ENCODE data around the gene NDRG2. TPM values are rescaled to one million over a fixed set of nuclear protein-coding genes. Genes with fewer than 3 reads are reported as not detected.

Gene NDRG2
- total and polyA plus RNA-seq, 9 of the 15 experiments (the other 6 are each of a cell fraction or from before 2014, with no cell fraction given) = 10.1 to 105 (median 41.0) TPM

DNA sequence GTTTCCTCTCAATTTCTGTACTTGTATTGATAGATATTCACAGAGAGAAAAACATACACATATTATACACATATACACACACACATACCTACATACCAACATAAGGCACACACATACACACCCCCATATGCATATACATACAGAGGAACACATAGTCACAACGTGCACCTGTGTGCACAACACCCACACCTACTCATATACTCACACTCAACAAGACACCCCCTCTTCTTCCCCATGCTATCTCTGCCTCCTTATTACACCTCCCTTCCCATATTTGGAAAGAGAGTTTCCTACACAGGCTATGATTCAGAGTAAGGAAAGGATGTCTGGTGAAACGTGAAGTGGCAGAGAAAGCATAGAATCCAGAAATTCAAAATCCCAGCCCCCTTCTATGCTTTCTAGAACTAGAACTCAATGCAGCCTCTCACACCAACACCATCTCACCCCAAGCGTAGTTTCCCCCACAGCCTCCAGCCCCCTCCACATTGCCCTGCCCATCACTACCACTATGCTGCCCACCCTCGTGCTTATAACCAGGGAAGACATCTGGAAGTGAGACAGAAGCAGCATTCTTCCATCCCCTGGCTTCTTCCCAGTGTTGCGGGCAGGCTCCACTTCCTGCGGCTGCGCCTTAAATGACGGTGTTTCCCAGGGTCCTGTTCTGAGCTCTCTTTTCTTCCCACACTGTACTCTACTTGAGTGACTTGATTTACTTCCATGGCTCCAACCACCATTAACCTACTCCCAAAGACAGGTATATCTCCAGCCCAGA lies 35.2 kb upstream of the NDRG2 start (continued):
- TF ChIP-seq, protein P1, sequence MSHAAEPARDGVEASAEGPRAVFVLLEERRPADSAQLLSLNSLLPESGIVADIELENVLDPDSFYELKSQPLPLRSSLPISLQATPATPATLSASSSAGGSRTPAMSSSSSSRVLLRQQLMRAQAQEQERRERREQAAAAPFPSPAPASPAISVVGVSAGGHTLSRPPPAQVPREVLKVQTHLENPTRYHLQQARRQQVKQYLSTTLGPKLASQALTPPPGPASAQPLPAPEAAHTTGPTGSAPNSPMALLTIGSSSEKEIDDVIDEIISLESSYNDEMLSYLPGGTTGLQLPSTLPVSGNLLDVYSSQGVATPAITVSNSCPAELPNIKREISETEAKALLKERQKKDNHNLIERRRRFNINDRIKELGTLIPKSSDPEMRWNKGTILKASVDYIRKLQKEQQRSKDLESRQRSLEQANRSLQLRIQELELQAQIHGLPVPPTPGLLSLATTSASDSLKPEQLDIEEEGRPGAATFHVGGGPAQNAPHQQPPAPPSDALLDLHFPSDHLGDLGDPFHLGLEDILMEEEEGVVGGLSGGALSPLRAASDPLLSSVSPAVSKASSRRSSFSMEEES (CRISPR knock-in tag; IDR thresholded peaks at IDR 0.05) = no peak

DNA sequence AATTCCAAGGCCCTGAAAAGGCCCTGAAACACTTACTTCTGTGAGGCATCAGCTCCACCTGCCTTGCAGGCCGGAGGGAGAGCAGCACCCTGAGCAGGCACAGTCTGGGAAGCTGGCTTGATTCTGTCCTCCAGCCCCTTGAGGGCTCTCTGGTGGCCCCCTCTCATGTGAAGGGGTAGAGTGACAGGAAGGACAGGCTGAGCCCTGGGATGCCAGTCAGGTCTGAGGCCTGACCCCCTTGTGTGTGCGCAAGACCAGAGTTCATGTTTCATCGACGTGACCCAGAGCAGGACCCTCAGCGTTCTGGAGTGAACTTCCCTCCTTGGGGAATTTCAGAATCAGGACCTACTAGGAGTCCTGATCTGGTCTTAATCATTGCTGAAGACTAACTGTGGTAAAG lies 34.0 kb upstream of the NDRG2 start:
- TF ChIP-seq CAMTA2 (CRISPR knock-in tag; conservative IDR thresholded peaks at IDR 0.05) (no peak), ZNF239 (CRISPR knock-in tag; IDR thresholded peaks at IDR 0.05) (peak; percentile 64; the same call in 1 of the 2 replicates)
- WGBS (ENCODE audit: insufficient coverage, low coverage, missing lambda C conversion rate) = 55% methylated on average over 4 of the region's 5 CpGs
- H3K79me2 ChIP-seq (ENCODE audit: control insufficient read depth, insufficient read depth, low read length) = no peaks in the 10 kb centered on the region
- H3K4me3 ChIP-seq = no peak overlapping the region
- no peaks in the 10 kb centered on the region for H3K9me1 ChIP-seq (ENCODE audit: control insufficient read depth, insufficient read depth, low read length)
- no peak overlapping the region; a peak in 1 of 4 replicates for H3K9ac ChIP-seq (ENCODE audit: insufficient read depth in 1 of 2, low read depth in 2 of 2, low read length in 2 of 2)
- POLR2A ChIA-PET = interaction anchor here (0.7 to 1.0 kb wide), 3 partner anchors 11 to 550 kb away, joined by 3 to 5 read pairs (median 4); no protein-coding TSS in a partner anchor
- CTCF ChIA-PET (ENCODE audit: low intra/inter-chr PET ratio) = interaction anchor here (0.6 kb wide), 1 partner anchor 8 kb away, joined by 5 read pairs; no protein-coding TSS in a partner anchor
- H3K27me3 ChIP-seq (ENCODE audit: control insufficient read depth in 2 of 2, insufficient read depth in 2 of 2, low read length in 2 of 2) = no peaks in the 10 kb centered on the region
- no peaks in the 10 kb centered on the region for H4K20me1 ChIP-seq (replicated peaks; ENCODE audit: control insufficient read depth, insufficient read depth, low read length)
- H2AFZ ChIP-seq (ENCODE audit: low read depth, low read length) = no peak overlapping the region
- in situ Hi-C loops (cut with MboI) = no loop called here
- no peaks in the 10 kb centered on the region for H3K9me3 ChIP-seq (replicated peaks; ENCODE audit: control insufficient read depth, insufficient read depth, low read depth, low read length)
- no peaks in the 10 kb centered on the region for H3K36me3 ChIP-seq (ENCODE audit: control insufficient read depth, insufficient read depth, low read length)
- H3K4me1 ChIP-seq (replicated peaks in 1 of 2; ENCODE audit: control insufficient read depth in 2 of 2, insufficient read depth in 2 of 2, low read length in 2 of 2) = no peaks in the 10 kb centered on the region; a peak in 2 of 5 replicates
- no TSS peak for BruUV-seq (replicated peaks)
- peak; percentile 49; the same call in 1 of the 3 replicates for ATAC-seq
- intact Hi-C loops (cut with micrococcal nuclease) = no loop called here
- no peak for DNase-seq (ENCODE audit: extremely low read depth in 1 of 4, low spot score in 3 of 4)
- FAIRE-seq = no peak
- no peak overlapping the region for H3K4me2 ChIP-seq (ENCODE audit: insufficient read depth, low read length)
- no peak overlapping the region for H3K27ac ChIP-seq (ENCODE audit: extremely low read depth, low read depth, low read length)

Measured in K562 (cell line).